GM12801 (cell line): Measurements from ENCODE around the gene EXOC4.

Experiments
- CTCF ChIP-seq: IDR thresholded peaks from one replicate; pipeline ENCODE4 v1.5.1; 2011; ENCODE audit warnings: control low read depth; ENCODE audit not compliant: insufficient read length; ENCODE audit errors: extremely low read depth

Gene EXOC4

DNA sequence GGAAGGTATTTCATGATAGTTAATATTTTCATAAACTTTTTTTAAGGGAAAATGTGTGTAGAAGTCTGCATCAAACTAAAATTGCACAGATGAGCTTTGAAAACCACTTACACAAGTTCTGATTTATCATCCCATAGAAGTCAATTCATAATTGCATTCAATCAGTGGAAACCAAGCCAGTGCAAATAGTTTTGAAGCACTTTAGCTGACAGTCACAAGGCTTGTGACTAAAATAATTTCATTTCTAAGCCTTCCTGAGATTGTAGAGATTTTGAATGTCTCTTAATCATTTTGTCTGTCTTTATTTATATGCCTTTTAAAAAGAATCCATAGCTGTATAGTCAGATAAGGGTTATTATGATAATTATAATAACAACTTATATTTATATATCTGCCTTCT lies 41.4 kb downstream of the EXOC4 start:
- no peak for TF ChIP-seq CTCF

- TF ChIP-seq CTCF = no peak
These were observed 42.6 kb downstream of the EXOC4 start for GRCh38 chr7:133295484-133295883.

DNA sequence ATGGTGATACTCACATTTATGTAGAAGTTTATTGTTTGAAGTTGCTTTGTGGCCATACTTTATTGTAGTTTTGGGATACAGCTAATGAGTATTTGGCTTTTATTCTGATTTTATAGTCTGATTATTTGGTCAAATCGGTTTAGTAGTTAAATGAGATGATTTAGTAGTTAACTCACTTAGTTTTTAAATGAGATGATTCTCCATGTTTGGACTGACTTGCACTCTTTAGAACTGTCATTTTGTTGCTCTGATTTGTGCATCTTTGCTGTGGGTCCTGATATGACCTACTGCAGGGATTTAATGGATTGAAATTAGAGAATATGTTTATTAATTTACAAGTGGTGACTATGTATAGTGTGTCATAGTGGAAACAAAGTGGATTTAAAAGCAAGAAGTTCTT lies 44.2 kb downstream of the EXOC4 start:
- TF ChIP-seq CTCF = no peak

GRCh38 chr7:133298080-133298479 lies 45.2 kb downstream of the EXOC4 start:
- no peak for TF ChIP-seq CTCF

DNA sequence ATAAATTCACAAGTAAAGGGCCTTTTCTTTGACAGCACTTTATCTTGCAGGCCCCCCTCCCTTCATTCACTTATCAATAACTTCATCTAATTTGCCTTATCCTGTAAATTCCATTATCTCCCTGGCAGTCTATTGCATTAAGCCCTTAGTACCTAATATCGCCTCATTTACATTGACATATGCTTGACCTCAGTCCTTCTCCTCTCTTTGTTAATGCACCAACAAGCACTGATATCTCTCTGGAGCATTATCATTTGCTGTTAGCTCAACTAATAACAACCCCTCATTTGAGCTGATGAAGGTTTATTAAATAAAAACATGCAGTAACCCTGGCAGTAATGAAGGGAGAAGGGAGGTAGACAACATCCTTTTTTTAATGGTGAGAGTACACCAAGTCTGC lies 46.8 kb downstream of the EXOC4 start:
- no peak for TF ChIP-seq CTCF

GRCh38 chr7:133300088-133300487 lies 47.2 kb downstream of the EXOC4 start:
- no peak for TF ChIP-seq CTCF

DNA sequence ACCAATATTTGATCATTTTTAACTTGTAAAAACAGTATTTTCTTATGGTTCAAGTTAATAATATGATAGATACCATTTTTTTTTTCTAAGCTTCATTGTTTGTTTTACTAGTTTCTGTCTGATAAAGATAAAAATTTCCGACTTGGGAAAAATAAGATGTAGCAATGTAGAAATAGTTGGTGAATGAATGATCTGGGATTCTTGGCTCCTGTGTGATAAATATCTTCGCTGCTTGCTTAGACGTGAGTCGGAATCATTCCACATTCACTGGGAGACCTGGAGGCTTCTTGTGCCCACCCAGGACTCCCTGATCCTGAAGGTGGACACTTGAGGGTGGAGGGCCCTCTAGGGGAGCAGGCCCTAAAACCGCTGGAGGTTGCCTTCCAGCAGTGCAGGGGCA lies 47.9 kb downstream of the EXOC4 start:
- no peak for TF ChIP-seq CTCF

DNA sequence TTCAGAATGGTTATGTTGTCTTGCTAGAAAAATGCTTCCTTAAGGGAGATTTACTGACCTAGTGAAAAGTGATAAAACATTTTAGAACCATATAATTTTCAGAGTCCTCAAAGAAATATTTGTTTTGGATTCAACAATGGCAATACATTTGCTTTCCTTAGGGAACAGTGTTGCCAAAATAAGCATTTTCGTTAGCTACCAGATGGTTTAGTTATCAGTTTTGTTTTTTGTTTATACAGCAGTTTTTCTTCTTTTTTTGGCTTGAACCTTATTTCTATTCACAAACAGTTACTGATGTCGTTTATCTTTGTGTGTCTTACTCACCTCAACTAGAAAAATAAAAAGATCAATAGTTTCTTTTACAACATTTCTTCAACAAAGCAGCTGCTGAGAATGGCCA lies 48.6 kb downstream of the EXOC4 start:
- TF ChIP-seq CTCF = no peak
